PC-3 (cell line): ENCODE data around the gene HIF1AN. TPM values are rescaled to one million over a fixed set of nuclear protein-coding genes. Genes with fewer than 3 reads are reported as not detected.

ENCODE experiments used
- ATAC-seq: fragments of 200-7000 bp; cut with Tn5 transposase; 2 replicates; pipeline ENCODE4 v1.9.1; 2020; ENCODE audit warnings: mild to moderate bottlenecking, moderate library complexity
- BruUV-seq: library from RNA; stranded (reverse); fragments of 400-500 nt; replicated peaks from 2 replicates; lab custom pipeline; 2021; lab: Mats Ljungman, UMichigan
- CTCF ChIA-PET: fragments of 300-600 bp; sonication (Branson Sonifier 250); formaldehyde crosslinking; loops from one replicate; lab custom pipeline; 2022; ENCODE audit warnings: antibody characterized with exemption; lab: Charles Lee
- POLR2A ChIA-PET: fragments of 300-600 bp; sonication (Branson Sonifier 250); formaldehyde crosslinking; loops from one replicate; lab custom pipeline; 2022; ENCODE audit warnings: antibody characterized with exemption; ENCODE audit not compliant: unreplicated experiment; lab: Charles Lee
- DNase-seq: peaks from one replicate; pipeline ENCODE4 v3.0.0-alpha.2; 2015
- H2AFZ ChIP-seq: fragments of 300-600 bp; sonication (generic); 2 replicates; pipeline ENCODE4 v1.6.0; 2016; ENCODE audit warnings: antibody characterized with exemption, low read length
- H3F3A ChIP-seq: fragments of 300-600 bp; sonication (generic); one replicate; pipeline ENCODE4 v1.6.0; 2017; ENCODE audit warnings: antibody characterized with exemption, low read length, control low read depth, mild to moderate bottlenecking; ENCODE audit not compliant: unreplicated experiment
- H3K27ac ChIP-seq: fragments of 300-600 bp; sonication (generic); 2 replicates; pipeline ENCODE4 v1.5.1; 2016; ENCODE audit warnings: mild to moderate bottlenecking, low read length
- H3K27me3 ChIP-seq: fragments of 300-600 bp; sonication (generic); 2 replicates; pipeline ENCODE4 v1.6.1; 2016; ENCODE audit warnings: low read length, mixed read lengths
- H3K36me3 ChIP-seq: fragments of 300-600 bp; sonication (generic); 2 replicates; pipeline ENCODE4 v1.6.1; 2016; ENCODE audit warnings: low read depth, mixed run types, low read length, mixed read lengths
- H3K4me1 ChIP-seq: fragments of 300-600 bp; sonication (generic); 2 replicates; pipeline ENCODE4 v1.5.1; 2016; ENCODE audit warnings: low read length; ENCODE audit not compliant: insufficient read depth
- H3K4me2 ChIP-seq: fragments of 300-600 bp; sonication (generic); 2 replicates; pipeline ENCODE4 v1.6.0; 2016; ENCODE audit warnings: low read length
- H3K4me3 ChIP-seq: fragments of 300-600 bp; sonication (generic); 2 replicates; pipeline ENCODE4 v1.5.1; 2016; ENCODE audit warnings: mild to moderate bottlenecking, low read length, mixed read lengths
- H3K79me2 ChIP-seq: fragments of 300-600 bp; sonication (generic); 2 replicates; pipeline ENCODE4 v1.6.1; 2017; ENCODE audit warnings: low read length, mixed read lengths
- H3K9ac ChIP-seq: fragments of 300-600 bp; sonication (generic); 2 replicates; pipeline ENCODE4 v1.6.0; 2016; ENCODE audit warnings: mild to moderate bottlenecking, low read length
- H3K9me2 ChIP-seq: fragments of 300-600 bp; sonication (generic); replicated peaks from 2 replicates; pipeline ENCODE4 v1.6.1; 2016; ENCODE audit warnings: mixed run types, low read length, mixed read lengths
- H3K9me3 ChIP-seq: fragments of 300-600 bp; sonication (generic); 2 replicates; pipeline ENCODE4 v1.6.1; 2016; ENCODE audit warnings: low read length, mixed read lengths
- H4K20me1 ChIP-seq: fragments of 300-600 bp; sonication (generic); 2 replicates; pipeline ENCODE4 v1.6.1; 2016; ENCODE audit warnings: low read length, mixed read lengths
- CTCF ChIP-seq: fragments of 300-600 bp; sonication (generic); conservative IDR thresholded peaks from 2 replicates; pipeline ENCODE4 v1.5.1; 2017; ENCODE audit warnings: antibody characterized with exemption, low read depth, mild to moderate bottlenecking, low read length
- EZH2 ChIP-seq: fragments of 300-600 bp; sonication (generic); IDR thresholded peaks from one replicate; pipeline ENCODE4 v1.6.1; 2017; ENCODE audit warnings: antibody characterized with exemption, mild to moderate bottlenecking, low read length; ENCODE audit not compliant: unreplicated experiment
- EZH2phosphoT487 ChIP-seq: fragments of 300-600 bp; sonication (generic); IDR thresholded peaks from 2 replicates; pipeline ENCODE4 v1.6.1; 2018; ENCODE audit warnings: mild to moderate bottlenecking, antibody characterized with exemption, low read length, borderline replicate concordance
- intact Hi-C: fragments of 100-400 bp; cut with micrococcal nuclease; formaldehyde crosslinking; loops from 2 replicates; pipeline ENCODE4 v1.9.0; 2023
- total RNA-seq: library from RNA; depleted of rRNA; stranded (reverse); fragments of >200 nt; gene quantifications from 2 replicates; pipeline ENCODE4 v1.2.3, GENCODE V29; 2014

HIF1AN gene
- total RNA-seq, 1 experiment from 2014 or later = 4.5 TPM

GRCh38 chr10:100489396-100489795 is 46.3 kb upstream of the HIF1AN start:
- Histone ChIP-seq H3K36me3 (no peaks in the 10 kb centered on the region), H3K27me3 (no peaks in the 10 kb centered on the region), H3K4me2 (no peak overlapping the region), H3K4me1 (no peaks in the 10 kb centered on the region), H3K9ac (no peak overlapping the region), H3K27ac (no peak overlapping the region), H3K79me2 (no peaks in the 10 kb centered on the region), H3K4me3 (no peak overlapping the region), H3K9me3 (no peaks in the 10 kb centered on the region), H3K9me2 (no peaks in the 10 kb centered on the region), H2AFZ (no peak overlapping the region), H4K20me1 (no peaks in the 10 kb centered on the region), H3F3A (no peaks in the 10 kb centered on the region)
- DNase-seq (no peak), ATAC-seq (no peak)
- intact Hi-C loops = no loop called here
- ChIA-PET CTCF (no interaction called here), POLR2A (no interaction called here)
- BruUV-seq = no TSS peak
- TF ChIP-seq EZH2 (no peak), CTCF (no peak), EZH2phosphoT487 (no peak)

GRCh38 chr10:100490531-100490930 is 45.2 kb upstream of the HIF1AN start:
- Histone ChIP-seq H3K36me3 (no peaks in the 10 kb centered on the region), H3K9me3 (no peaks in the 10 kb centered on the region), H3K4me2 (no peak overlapping the region), H3K27ac (no peak overlapping the region), H4K20me1 (no peaks in the 10 kb centered on the region), H3F3A (no peaks in the 10 kb centered on the region), H3K9ac (no peak overlapping the region), H3K4me1 (no peaks in the 10 kb centered on the region), H2AFZ (no peak overlapping the region), H3K9me2 (no peaks in the 10 kb centered on the region), H3K4me3 (no peak overlapping the region), H3K79me2 (no peaks in the 10 kb centered on the region), H3K27me3 (no peaks in the 10 kb centered on the region)
- BruUV-seq = no TSS peak
- DNase-seq (no peak), ATAC-seq (no peak)
- TF ChIP-seq CTCF (no peak), EZH2 (no peak), EZH2phosphoT487 (no peak)
- intact Hi-C loops = no loop called here
- POLR2A ChIA-PET = no interaction called here
- CTCF ChIA-PET = no interaction called here

GRCh38 chr10:100496567-100496966 is 39.2 kb upstream of the HIF1AN start:
- Histone ChIP-seq H3K4me1 (no peaks in the 10 kb centered on the region), H3K36me3 (no peaks in the 10 kb centered on the region), H3K27ac (no peak overlapping the region), H3K79me2 (no peaks in the 10 kb centered on the region), H2AFZ (no peak overlapping the region), H3K27me3 (no peaks in the 10 kb centered on the region), H3K9ac (no peak overlapping the region), H3K9me2 (no peaks in the 10 kb centered on the region), H3K4me2 (no peak overlapping the region), H3K9me3 (no peaks in the 10 kb centered on the region), H3K4me3 (no peak overlapping the region), H3F3A (no peaks in the 10 kb centered on the region), H4K20me1 (no peaks in the 10 kb centered on the region)
- no peak for TF ChIP-seq EZH2phosphoT487
- no peak for TF ChIP-seq CTCF
- TF ChIP-seq EZH2 = no peak
- BruUV-seq = no TSS peak
- CTCF ChIA-PET = no interaction called here
- DNase-seq (no peak), ATAC-seq (no peak)
- intact Hi-C loops = no loop called here
- POLR2A ChIA-PET = no interaction called here
